Measurements from ENCODE around the gene ACSS1. TPM values are rescaled to one million over a fixed set of nuclear protein-coding genes. Genes with fewer than 3 reads are reported as not detected.
A peak's percentile ranks its signal among the peaks of the same experiment; 100 is the strongest.

ACSS1 gene
- total and polyA plus RNA-seq, 5 donors from 2014 or later = 38.7 to 47.3 (median 40.1) TPM

DNA sequence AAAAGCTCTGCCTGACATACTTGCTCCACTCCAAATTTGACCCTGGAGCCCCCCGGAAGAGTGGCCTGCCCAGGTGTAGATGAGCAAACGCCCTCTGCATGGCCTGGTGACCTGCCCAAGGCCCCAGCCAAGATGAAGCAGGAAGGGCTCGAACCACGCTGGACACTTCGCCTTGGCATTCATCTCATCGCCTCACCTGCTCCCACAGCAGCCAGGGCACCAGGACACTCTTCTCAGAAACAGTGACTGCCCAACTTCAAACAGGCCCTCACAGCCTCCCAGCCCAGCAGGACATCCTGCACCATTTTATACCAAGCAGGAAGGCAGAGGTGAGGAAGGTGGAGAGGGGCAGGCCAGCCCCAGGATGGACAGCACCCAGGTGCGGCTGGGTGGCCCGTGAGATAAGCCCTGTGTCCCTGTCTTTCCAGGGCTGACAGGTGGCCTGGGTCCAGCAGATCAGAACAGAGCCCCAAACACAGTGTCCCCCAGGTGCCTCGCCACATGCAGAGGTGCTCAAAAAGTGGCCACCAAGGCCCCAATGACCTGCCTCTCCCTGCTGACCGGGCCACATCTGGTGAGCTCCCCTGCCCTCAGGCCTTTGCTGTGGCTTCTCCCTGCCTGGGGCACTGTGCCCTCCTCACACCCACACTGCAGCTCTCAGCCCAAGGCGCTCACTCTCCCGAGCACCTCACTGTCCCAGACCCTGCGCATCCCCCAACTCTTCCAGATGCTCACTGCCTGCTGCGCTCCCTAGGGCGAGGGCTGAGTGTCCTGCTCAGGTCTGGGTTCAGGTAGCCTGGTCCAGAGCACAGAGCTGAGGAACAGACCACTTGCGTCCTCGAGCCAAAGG is 7.2 kb downstream of the ACSS1 start:
- no peak for ATAC-seq (ENCODE audit: low read depth in 2 of 2)
- H3K4me3 ChIP-seq (ENCODE audit: low read depth, low read length) = no peak overlapping the region
- H3K27me3 ChIP-seq (ENCODE audit: control insufficient read depth, insufficient read depth, low read length) = no peaks in the 10 kb centered on the region
- no peaks in the 10 kb centered on the region for H3K9me3 ChIP-seq (ENCODE audit: control insufficient read depth in 2 of 2, low read length in 2 of 2)
- H3K4me3 Mint-ChIP-seq = peak overlapping the region in 1 of 4 donors; percentile 49
- H3K4me1 Mint-ChIP-seq = peaks cover 20 to 70% (median 50%) of the 10 kb centered on the region in 4 donors
- H3K27ac Mint-ChIP-seq = peak overlapping the region in 2 of 3 donors; percentile 80 to 92
- H3K36me3 ChIP-seq (ENCODE audit: control insufficient read depth, insufficient read depth, low read length) = peaks cover 29% of the 10 kb centered on the region
- H3K4me1 ChIP-seq (ENCODE audit: control insufficient read depth, insufficient read depth, low read length, poor library complexity, severe bottlenecking) = peaks cover 21% of the 10 kb centered on the region
- H3K27ac ChIP-seq (ENCODE audit: insufficient read depth, low read length, poor library complexity, severe bottlenecking) = no peak overlapping the region
- peaks cover 9% of the 10 kb centered on the region for H3K36me3 Mint-ChIP-seq
- no peaks in the 10 kb centered on the region for H3K27me3 Mint-ChIP-seq
- no peak for DNase-seq
- no peaks in the 10 kb centered on the region for H3K9me3 Mint-ChIP-seq

- no peak for ATAC-seq (ENCODE audit: low read depth in 2 of 2)
Measured at GRCh38 chr20:25050082-25050481, 7.9 kb downstream of the ACSS1 start.

GRCh38 chr20:25049261-25050060 is 8.5 kb downstream of the ACSS1 start:
- H3K27ac Mint-ChIP-seq = peak overlapping the region in 2 of 3 donors; percentile 75 to 78
- H3K36me3 ChIP-seq (ENCODE audit: control insufficient read depth, insufficient read depth, low read length) = peaks cover 23% of the 10 kb centered on the region
- H3K9me3 Mint-ChIP-seq = no peaks in the 10 kb centered on the region
- no peaks in the 10 kb centered on the region for H3K27me3 ChIP-seq (ENCODE audit: control insufficient read depth, insufficient read depth, low read length)
- peaks cover 3% of the 10 kb centered on the region for H3K36me3 Mint-ChIP-seq
- no peak overlapping the region for H3K4me3 ChIP-seq (ENCODE audit: low read depth, low read length)
- ATAC-seq (ENCODE audit: low read depth in 2 of 2) (no peak), DNase-seq (no peak)
- H3K4me1 Mint-ChIP-seq = peaks cover 13 to 60% (median 37%) of the 10 kb centered on the region in 4 donors
- H3K4me1 ChIP-seq (ENCODE audit: control insufficient read depth, insufficient read depth, low read length, poor library complexity, severe bottlenecking) = peaks cover 15% of the 10 kb centered on the region
- no peaks in the 10 kb centered on the region for H3K27me3 Mint-ChIP-seq
- H3K4me3 Mint-ChIP-seq = no peak overlapping the region
- no peaks in the 10 kb centered on the region for H3K9me3 ChIP-seq (ENCODE audit: control insufficient read depth in 2 of 2, low read length in 2 of 2)
- H3K27ac ChIP-seq (ENCODE audit: insufficient read depth, low read length, poor library complexity, severe bottlenecking) = no peak overlapping the region

More at GRCh38 chr20:25050082-25050481, 7.9 kb downstream of the ACSS1 start:
- Mint-ChIP-seq H3K36me3 (peaks cover 8% of the 10 kb centered on the region), H3K27me3 (no peaks in the 10 kb centered on the region), H3K4me1 (peaks cover 19 to 66% (median 43%) of the 10 kb centered on the region in 4 donors), H3K27ac (peak overlapping the region in 2 of 3 donors; percentile 75 to 80), H3K9me3 (no peaks in the 10 kb centered on the region), H3K4me3 (peak overlapping the region in 1 of 4 donors; percentile 41)
- Histone ChIP-seq H3K36me3 (ENCODE audit: control insufficient read depth, insufficient read depth, low read length) (peaks cover 23% of the 10 kb centered on the region), H3K4me1 (ENCODE audit: control insufficient read depth, insufficient read depth, low read length, poor library complexity, severe bottlenecking) (peaks cover 15% of the 10 kb centered on the region), H3K4me3 (ENCODE audit: low read depth, low read length) (no peak overlapping the region), H3K27me3 (ENCODE audit: control insufficient read depth, insufficient read depth, low read length) (no peaks in the 10 kb centered on the region), H3K9me3 (ENCODE audit: control insufficient read depth in 2 of 2, low read length in 2 of 2) (no peaks in the 10 kb centered on the region), H3K27ac (ENCODE audit: insufficient read depth, low read length, poor library complexity, severe bottlenecking) (no peak overlapping the region)
- no peak for DNase-seq

DNA sequence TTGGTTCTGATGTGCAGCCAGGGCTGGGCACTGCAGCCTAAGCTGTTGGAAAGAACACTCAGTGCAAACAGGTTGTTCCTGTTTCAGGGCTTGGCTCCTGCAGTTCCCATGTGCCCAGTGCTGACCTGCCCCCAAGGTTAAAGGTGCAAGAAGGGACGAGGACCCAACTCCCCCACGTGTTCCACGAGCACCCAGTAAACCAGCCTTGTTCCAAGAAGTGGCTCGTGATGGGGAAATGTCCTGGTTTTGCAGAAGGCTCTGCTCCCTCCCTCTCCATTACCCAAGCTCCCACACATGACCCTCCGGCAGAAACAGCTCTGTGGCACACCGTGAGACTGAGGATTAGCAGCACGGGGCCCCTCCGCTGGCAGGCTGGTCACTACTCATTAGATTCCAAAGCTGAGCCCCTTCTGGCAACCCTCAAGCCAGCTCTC is 9.4 kb downstream of the ACSS1 start:
- DNase-seq = no peak
- peaks cover 5% of the 10 kb centered on the region for H3K4me1 ChIP-seq (ENCODE audit: control insufficient read depth, insufficient read depth, low read length, poor library complexity, severe bottlenecking)

GRCh38 chr20:25047766-25048165 is 10.2 kb downstream of the ACSS1 start:
- no peaks in the 10 kb centered on the region for H3K36me3 Mint-ChIP-seq
- no peaks in the 10 kb centered on the region for H3K9me3 Mint-ChIP-seq
- ATAC-seq (ENCODE audit: low read depth in 2 of 2) (no peak), DNase-seq (no peak)
- peaks cover 0 to 56% (median 29%) of the 10 kb centered on the region in 4 donors for H3K4me1 Mint-ChIP-seq
- peak overlapping the region; percentile 78 to 88 (median 83) for H3K27ac Mint-ChIP-seq
- H3K27me3 Mint-ChIP-seq = no peaks in the 10 kb centered on the region
- Histone ChIP-seq H3K27ac (ENCODE audit: insufficient read depth, low read length, poor library complexity, severe bottlenecking) (no peak overlapping the region), H3K27me3 (ENCODE audit: control insufficient read depth, insufficient read depth, low read length) (no peaks in the 10 kb centered on the region), H3K4me3 (ENCODE audit: low read depth, low read length) (no peak overlapping the region), H3K9me3 (ENCODE audit: control insufficient read depth in 2 of 2, low read length in 2 of 2) (no peaks in the 10 kb centered on the region), H3K4me1 (ENCODE audit: control insufficient read depth, insufficient read depth, low read length, poor library complexity, severe bottlenecking) (peaks cover 11% of the 10 kb centered on the region), H3K36me3 (ENCODE audit: control insufficient read depth, insufficient read depth, low read length) (peaks cover 23% of the 10 kb centered on the region)
- H3K4me3 Mint-ChIP-seq = no peak overlapping the region

More for the DNA sequence above, 9.4 kb downstream of the ACSS1 start:
- Mint-ChIP-seq H3K9me3 (no peaks in the 10 kb centered on the region), H3K27ac (peak overlapping the region in 2 of 3 donors; percentile 56 to 78), H3K36me3 (peaks cover 3% of the 10 kb centered on the region), H3K4me3 (no peak overlapping the region), H3K27me3 (no peaks in the 10 kb centered on the region), H3K4me1 (peaks cover 4 to 56% (median 28%) of the 10 kb centered on the region in 4 donors)
- ATAC-seq (ENCODE audit: low read depth in 2 of 2) = no peak
- peaks cover 23% of the 10 kb centered on the region for H3K36me3 ChIP-seq (ENCODE audit: control insufficient read depth, insufficient read depth, low read length)
- no peaks in the 10 kb centered on the region for H3K27me3 ChIP-seq (ENCODE audit: control insufficient read depth, insufficient read depth, low read length)
- H3K4me3 ChIP-seq (ENCODE audit: low read depth, low read length) = no peak overlapping the region
- H3K27ac ChIP-seq (ENCODE audit: insufficient read depth, low read length, poor library complexity, severe bottlenecking) = no peak overlapping the region
- no peaks in the 10 kb centered on the region for H3K9me3 ChIP-seq (ENCODE audit: control insufficient read depth in 2 of 2, low read length in 2 of 2)

DNA sequence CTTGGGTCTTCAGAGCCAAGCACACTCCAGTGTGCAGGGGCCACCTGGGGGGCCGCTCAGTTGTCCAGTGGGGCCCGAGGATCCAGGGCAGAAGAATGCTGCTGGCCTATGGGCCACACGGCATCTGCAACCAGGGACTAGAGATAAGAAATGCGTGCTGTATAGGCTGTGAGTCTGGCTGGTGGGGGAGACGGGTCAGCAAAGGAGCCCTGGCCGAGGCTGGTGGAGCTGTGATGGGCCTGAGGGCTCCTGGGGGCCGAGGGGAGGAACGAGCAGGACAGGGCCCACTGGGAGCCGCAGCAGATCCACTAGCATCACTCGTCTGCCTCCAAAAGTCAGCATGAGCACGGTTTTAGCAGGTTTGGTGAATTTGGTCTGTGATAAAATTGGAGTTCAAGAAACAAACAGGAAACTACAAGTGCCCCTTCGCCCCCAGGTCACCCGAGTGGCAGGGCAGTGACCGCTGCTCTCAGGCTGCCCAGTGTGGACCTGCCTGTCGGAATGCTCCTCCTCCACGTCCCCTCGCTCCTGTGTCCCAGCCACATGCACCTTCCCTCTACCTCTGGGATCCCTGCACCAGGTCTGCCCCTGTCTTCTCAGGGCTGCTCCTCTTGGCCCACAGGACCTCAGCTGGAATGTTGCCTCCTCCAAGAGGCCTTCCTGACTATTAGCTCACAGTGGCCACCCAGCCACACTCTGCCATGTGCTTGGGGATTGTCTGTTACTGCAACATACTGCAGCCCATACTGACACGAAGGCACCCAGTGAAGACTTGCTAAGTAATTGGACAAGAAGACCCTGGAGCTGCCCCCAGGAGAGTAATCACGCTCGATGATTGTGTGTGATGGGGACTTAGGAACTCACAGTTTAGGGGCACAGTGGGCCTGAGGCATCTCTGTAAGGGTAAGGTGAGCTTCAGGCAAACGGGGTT is 10.9 kb downstream of the ACSS1 start:
- H3K9me3 Mint-ChIP-seq = no peaks in the 10 kb centered on the region
- peak overlapping the region in 1 of 4 donors; percentile 32 for H3K4me3 Mint-ChIP-seq
- no peaks in the 10 kb centered on the region for H3K27me3 Mint-ChIP-seq
- Histone ChIP-seq H3K9me3 (ENCODE audit: control insufficient read depth in 2 of 2, low read length in 2 of 2) (no peaks in the 10 kb centered on the region), H3K36me3 (ENCODE audit: control insufficient read depth, insufficient read depth, low read length) (peaks cover 23% of the 10 kb centered on the region), H3K4me3 (ENCODE audit: low read depth, low read length) (no peak overlapping the region), H3K4me1 (ENCODE audit: control insufficient read depth, insufficient read depth, low read length, poor library complexity, severe bottlenecking) (peaks cover 19% of the 10 kb centered on the region), H3K27me3 (ENCODE audit: control insufficient read depth, insufficient read depth, low read length) (no peaks in the 10 kb centered on the region), H3K27ac (ENCODE audit: insufficient read depth, low read length, poor library complexity, severe bottlenecking) (no peak overlapping the region)
- DNase-seq = no peak
- H3K36me3 Mint-ChIP-seq = no peaks in the 10 kb centered on the region
- peaks cover 0 to 56% (median 26%) of the 10 kb centered on the region in 4 donors for H3K4me1 Mint-ChIP-seq
- H3K27ac Mint-ChIP-seq = peak overlapping the region in 2 of 3 donors; percentile 36 to 87
- no peak for ATAC-seq (ENCODE audit: low read depth in 2 of 2)

DNA sequence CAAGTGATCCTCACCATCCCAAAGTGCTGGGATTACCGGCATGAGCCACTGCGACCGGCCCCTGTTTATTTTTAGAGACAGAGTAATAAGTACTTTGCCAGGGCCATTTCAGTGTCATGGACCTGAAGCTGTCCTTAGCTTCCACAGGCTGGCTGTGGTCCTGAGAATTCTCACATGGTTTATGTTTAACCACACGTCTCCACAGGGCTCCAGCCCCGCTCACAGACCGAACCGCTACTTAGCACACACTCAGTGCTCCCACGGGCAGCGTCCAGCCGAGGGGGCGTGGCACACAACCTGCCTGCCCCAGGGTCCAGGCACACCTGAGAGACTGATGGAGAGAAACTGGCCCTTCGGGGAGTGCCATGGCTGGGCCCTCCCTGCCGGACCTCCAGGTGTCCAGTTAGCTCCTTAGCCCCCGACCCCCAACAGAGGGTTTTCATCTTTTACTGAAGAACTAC is 11.7 kb downstream of the ACSS1 start:
- H3K36me3 Mint-ChIP-seq = no peaks in the 10 kb centered on the region
- H3K27ac Mint-ChIP-seq = peak overlapping the region in 1 of 3 donors; percentile 23
- DNase-seq = no peak
- H3K4me1 Mint-ChIP-seq = peaks cover 0 to 56% (median 22%) of the 10 kb centered on the region in 4 donors
- Histone ChIP-seq H3K9me3 (ENCODE audit: control insufficient read depth in 2 of 2, low read length in 2 of 2) (no peaks in the 10 kb centered on the region), H3K4me1 (ENCODE audit: control insufficient read depth, insufficient read depth, low read length, poor library complexity, severe bottlenecking) (peaks cover 27% of the 10 kb centered on the region), H3K36me3 (ENCODE audit: control insufficient read depth, insufficient read depth, low read length) (peaks cover 21% of the 10 kb centered on the region), H3K27ac (ENCODE audit: insufficient read depth, low read length, poor library complexity, severe bottlenecking) (no peak overlapping the region), H3K27me3 (ENCODE audit: control insufficient read depth, insufficient read depth, low read length) (no peaks in the 10 kb centered on the region), H3K4me3 (ENCODE audit: low read depth, low read length) (no peak overlapping the region)
- no peaks in the 10 kb centered on the region for H3K9me3 Mint-ChIP-seq
- no peak for ATAC-seq (ENCODE audit: low read depth in 2 of 2)
- H3K27me3 Mint-ChIP-seq = no peaks in the 10 kb centered on the region
- peak overlapping the region in 1 of 4 donors; percentile 32 for H3K4me3 Mint-ChIP-seq
